ENCODE measurements around the gene ZBTB7C.

Gene ZBTB7C

GRCh38 chr18:48066225-48066652 is 342.9 kb downstream of the ZBTB7C start:
- Histone ChIP-seq H3K9ac (ENCODE audit: low read depth, low read length) (no peak overlapping the region), H3K4me1 (ENCODE audit: insufficient read depth, low read length) (0 out of 2 replicates have a peak, but pooled peaks cover 3% of the 10 kb centered on the region), H3K9me3 (ENCODE audit: control insufficient read depth, insufficient read depth, low read length) (no peaks in the 10 kb centered on the region), H3K36me3 (ENCODE audit: insufficient read depth, low read length) (no peaks in the 10 kb centered on the region)

- H3K36me3 ChIP-seq (ENCODE audit: insufficient read depth, low read length), result no peaks in the 10 kb centered on the region
- no peaks in the 10 kb centered on the region for H3K9me3 ChIP-seq (ENCODE audit: control insufficient read depth, insufficient read depth, low read length)
- no peak overlapping the region for H3K9ac ChIP-seq (ENCODE audit: low read depth, low read length)
Measured at GRCh38 chr18:48065601-48065995, 343.6 kb downstream of the ZBTB7C start.

GRCh38 chr18:48064978-48065600 is 344.1 kb downstream of the ZBTB7C start:
- Histone ChIP-seq H3K36me3 (ENCODE audit: insufficient read depth, low read length) (no peaks in the 10 kb centered on the region), H3K4me1 (ENCODE audit: insufficient read depth, low read length) (peaks cover 4% of the 10 kb centered on the region; the same call in 1 of the 2 replicates), H3K9me3 (ENCODE audit: control insufficient read depth, insufficient read depth, low read length) (no peaks in the 10 kb centered on the region), H3K9ac (ENCODE audit: low read depth, low read length) (no peak overlapping the region)

More at GRCh38 chr18:48065601-48065995, 343.6 kb downstream of the ZBTB7C start:
- H3K4me1 ChIP-seq (ENCODE audit: insufficient read depth, low read length), result 0 out of 2 replicates have a peak, but pooled peaks cover 3% of the 10 kb centered on the region

- H3K9ac ChIP-seq (ENCODE audit: low read depth, low read length), result no peak overlapping the region
- no peaks in the 10 kb centered on the region for H3K36me3 ChIP-seq (ENCODE audit: insufficient read depth, low read length)
- H3K4me1 ChIP-seq (ENCODE audit: insufficient read depth, low read length), result peaks cover 19% of the 10 kb centered on the region
- no peaks in the 10 kb centered on the region for H3K9me3 ChIP-seq (ENCODE audit: control insufficient read depth, insufficient read depth, low read length)
Measured at GRCh38 chr18:48061781-48062570, 347.2 kb downstream of the ZBTB7C start.

- peaks cover 19% of the 10 kb centered on the region for H3K4me1 ChIP-seq (ENCODE audit: insufficient read depth, low read length)
- no peaks in the 10 kb centered on the region for H3K9me3 ChIP-seq (ENCODE audit: control insufficient read depth, insufficient read depth, low read length)
- H3K9ac ChIP-seq (ENCODE audit: low read depth, low read length), result no peak overlapping the region
- no peaks in the 10 kb centered on the region for H3K36me3 ChIP-seq (ENCODE audit: insufficient read depth, low read length)
Measured at GRCh38 chr18:48060970-48061369, 348.2 kb downstream of the ZBTB7C start.

- Histone ChIP-seq H3K9ac (ENCODE audit: low read depth, low read length) (no peak overlapping the region), H3K9me3 (ENCODE audit: control insufficient read depth, insufficient read depth, low read length) (no peaks in the 10 kb centered on the region), H3K36me3 (ENCODE audit: insufficient read depth, low read length) (no peaks in the 10 kb centered on the region), H3K4me1 (ENCODE audit: insufficient read depth, low read length) (peaks cover 19% of the 10 kb centered on the region)
Measured at GRCh38 chr18:48060346-48060745, 348.8 kb downstream of the ZBTB7C start.

- H3K9ac ChIP-seq (ENCODE audit: low read depth, low read length), result no peak overlapping the region
Measured at GRCh38 chr18:48059455-48060010, 349.6 kb downstream of the ZBTB7C start.

GRCh38 chr18:48058486-48058885 is 350.7 kb downstream of the ZBTB7C start:
- Histone ChIP-seq H3K9me3 (ENCODE audit: control insufficient read depth, insufficient read depth, low read length) (no peaks in the 10 kb centered on the region), H3K4me1 (ENCODE audit: insufficient read depth, low read length) (peaks cover 23% of the 10 kb centered on the region), H3K9ac (ENCODE audit: low read depth, low read length) (no peak overlapping the region), H3K36me3 (ENCODE audit: insufficient read depth, low read length) (no peaks in the 10 kb centered on the region)

More at GRCh38 chr18:48059455-48060010, 349.6 kb downstream of the ZBTB7C start:
- Histone ChIP-seq H3K36me3 (ENCODE audit: insufficient read depth, low read length) (no peaks in the 10 kb centered on the region), H3K4me1 (ENCODE audit: insufficient read depth, low read length) (peaks cover 19% of the 10 kb centered on the region), H3K9me3 (ENCODE audit: control insufficient read depth, insufficient read depth, low read length) (no peaks in the 10 kb centered on the region)

GRCh38 chr18:48057018-48057417 is 352.2 kb downstream of the ZBTB7C start:
- no peaks in the 10 kb centered on the region for H3K36me3 ChIP-seq (ENCODE audit: insufficient read depth, low read length)
- no peaks in the 10 kb centered on the region for H3K9me3 ChIP-seq (ENCODE audit: control insufficient read depth, insufficient read depth, low read length)
- no peak overlapping the region for H3K9ac ChIP-seq (ENCODE audit: low read depth, low read length)
- H3K4me1 ChIP-seq (ENCODE audit: insufficient read depth, low read length), result peaks cover 21% of the 10 kb centered on the region

GRCh38 chr18:48055351-48055750 is 353.8 kb downstream of the ZBTB7C start:
- Histone ChIP-seq H3K9ac (ENCODE audit: low read depth, low read length) (no peak overlapping the region), H3K36me3 (ENCODE audit: insufficient read depth, low read length) (no peaks in the 10 kb centered on the region), H3K9me3 (ENCODE audit: control insufficient read depth, insufficient read depth, low read length) (no peaks in the 10 kb centered on the region), H3K4me1 (ENCODE audit: insufficient read depth, low read length) (peaks cover 21% of the 10 kb centered on the region)

GRCh38 chr18:48053881-48054816 is 355.0 kb downstream of the ZBTB7C start:
- Histone ChIP-seq H3K9me3 (ENCODE audit: control insufficient read depth, insufficient read depth, low read length) (no peaks in the 10 kb centered on the region), H3K9ac (ENCODE audit: low read depth, low read length) (no peak overlapping the region), H3K4me1 (ENCODE audit: insufficient read depth, low read length) (peaks cover 11% of the 10 kb centered on the region), H3K36me3 (ENCODE audit: insufficient read depth, low read length) (no peaks in the 10 kb centered on the region)

GRCh38 chr18:48052842-48053241 is 356.3 kb downstream of the ZBTB7C start:
- peaks cover 4% of the 10 kb centered on the region; the same call in 1 of the 2 replicates for H3K4me1 ChIP-seq (ENCODE audit: insufficient read depth, low read length)
- no peaks in the 10 kb centered on the region for H3K9me3 ChIP-seq (ENCODE audit: control insufficient read depth, insufficient read depth, low read length)
- H3K36me3 ChIP-seq (ENCODE audit: insufficient read depth, low read length), result no peaks in the 10 kb centered on the region
- H3K9ac ChIP-seq (ENCODE audit: low read depth, low read length), result no peak overlapping the region

- Histone ChIP-seq H3K4me1 (ENCODE audit: insufficient read depth, low read length) (peaks cover 4% of the 10 kb centered on the region; the same call in 1 of the 2 replicates), H3K36me3 (ENCODE audit: insufficient read depth, low read length) (no peaks in the 10 kb centered on the region), H3K9me3 (ENCODE audit: control insufficient read depth, insufficient read depth, low read length) (no peaks in the 10 kb centered on the region), H3K9ac (ENCODE audit: low read depth, low read length) (no peak overlapping the region)
Measured at GRCh38 chr18:48051945-48052840, 357.0 kb downstream of the ZBTB7C start.

Measured in ES-I3 (cell line).